ENCODE measurements around the gene DAGLA.

DNA sequence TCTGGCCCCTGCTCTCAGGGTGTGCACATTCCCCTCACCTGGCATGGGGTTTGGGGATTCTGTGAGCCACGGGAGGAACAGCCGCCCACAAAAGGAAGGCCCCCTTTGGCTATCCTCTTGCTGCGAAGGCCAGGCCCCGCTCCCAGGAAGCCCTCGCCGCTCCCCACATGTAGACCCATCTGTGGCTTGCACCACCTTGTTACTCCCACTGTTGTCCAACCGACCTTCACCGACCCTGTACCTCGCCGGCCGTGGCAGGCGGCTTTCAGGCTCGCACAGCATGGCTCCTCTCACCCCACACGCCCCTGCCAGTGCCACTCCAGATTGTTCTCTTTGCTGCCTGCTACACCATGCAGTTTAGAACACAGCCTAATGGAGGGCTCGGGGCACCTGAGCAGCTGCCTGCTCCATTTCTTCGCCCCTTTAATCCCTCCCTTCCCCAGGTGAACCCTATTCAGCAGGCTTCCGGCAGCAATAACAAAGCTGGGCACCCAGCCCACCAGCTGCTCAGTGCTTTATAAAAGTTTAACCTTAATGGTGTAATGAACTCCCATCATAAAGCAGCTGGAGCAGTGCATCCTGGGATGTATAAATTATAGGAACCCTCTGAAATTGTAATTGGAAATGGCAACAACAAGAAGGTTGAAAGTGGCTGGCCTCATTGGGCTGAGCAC lies 10.7 kb downstream of the DAGLA start:
- TF ChIP-seq U2AF2 (IDR thresholded peaks at IDR 0.05; ENCODE audit: low read depth, low read length) (no peak), CAMTA2 (CRISPR knock-in tag; IDR thresholded peaks at IDR 0.05; ENCODE audit: borderline replicate concordance) (no peak), MIXL1 (CRISPR knock-in tag; IDR thresholded peaks at IDR 0.05) (no peak), ZNF33B (CRISPR knock-in tag; IDR thresholded peaks at IDR 0.05) (no peak), BCL6 (CRISPR knock-in tag; IDR thresholded peaks at IDR 0.05) (no peak), POLR2A (IDR thresholded peaks at IDR 0.05; ENCODE audit: insufficient read depth in 1 of 2, low read depth in 2 of 2, low read length in 2 of 2) (no peak), PLRG1 (conservative IDR thresholded peaks at IDR 0.05) (no peak)
